ENCODE measurements around the gene USP3.
"Not testable (repeated sequence)": the region's sequence is repeated elsewhere in the genome, so short reads cannot be mapped to it uniquely, and the experiment has no call there.

The USP3 gene

DNA sequence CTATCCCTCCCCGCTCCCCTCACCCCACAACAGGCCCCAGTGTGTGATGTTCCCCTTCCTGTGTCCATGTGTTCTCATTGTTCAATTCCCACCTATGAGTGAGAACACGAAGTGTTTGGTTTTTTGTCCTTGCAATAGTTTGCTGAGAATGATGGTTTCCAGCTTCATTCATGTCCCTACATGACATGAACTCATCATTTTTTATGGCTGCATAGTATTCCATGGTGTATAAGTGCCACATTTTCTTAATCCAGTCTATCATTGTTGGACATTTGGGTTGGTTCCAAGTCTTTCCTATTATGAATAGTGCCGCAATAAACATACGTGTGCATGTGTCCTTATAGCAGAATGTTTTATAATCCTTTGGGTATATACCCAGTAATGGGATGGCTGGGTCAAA, 112.8 kb downstream of the USP3 start:
- not testable (repeated sequence) for DNase-seq

- DNase-seq = not testable (repeated sequence)
These were observed 113.2 kb downstream of the USP3 start for GRCh38 chr15:63617627-63618026.

DNA sequence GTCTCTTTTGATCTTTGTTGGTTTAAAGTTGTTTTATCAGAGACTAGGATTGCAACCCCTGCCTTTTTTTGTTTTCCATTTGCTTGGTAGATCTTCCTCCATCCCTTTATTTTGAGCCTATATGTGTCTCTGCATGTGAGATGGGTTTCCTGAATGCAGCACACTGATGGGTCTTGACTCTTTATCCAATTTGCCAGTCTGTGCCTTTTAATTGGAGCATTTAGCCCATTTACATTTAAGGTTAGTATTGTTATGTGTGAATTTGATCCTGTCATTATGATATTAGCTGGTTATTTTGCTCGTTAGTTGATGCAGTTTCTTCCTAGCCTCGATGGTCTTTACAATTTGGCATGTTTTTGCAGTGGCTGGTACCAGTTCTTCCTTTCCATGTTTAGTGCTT, 116.4 kb downstream of the USP3 start:
- not testable (repeated sequence) for DNase-seq

DNA sequence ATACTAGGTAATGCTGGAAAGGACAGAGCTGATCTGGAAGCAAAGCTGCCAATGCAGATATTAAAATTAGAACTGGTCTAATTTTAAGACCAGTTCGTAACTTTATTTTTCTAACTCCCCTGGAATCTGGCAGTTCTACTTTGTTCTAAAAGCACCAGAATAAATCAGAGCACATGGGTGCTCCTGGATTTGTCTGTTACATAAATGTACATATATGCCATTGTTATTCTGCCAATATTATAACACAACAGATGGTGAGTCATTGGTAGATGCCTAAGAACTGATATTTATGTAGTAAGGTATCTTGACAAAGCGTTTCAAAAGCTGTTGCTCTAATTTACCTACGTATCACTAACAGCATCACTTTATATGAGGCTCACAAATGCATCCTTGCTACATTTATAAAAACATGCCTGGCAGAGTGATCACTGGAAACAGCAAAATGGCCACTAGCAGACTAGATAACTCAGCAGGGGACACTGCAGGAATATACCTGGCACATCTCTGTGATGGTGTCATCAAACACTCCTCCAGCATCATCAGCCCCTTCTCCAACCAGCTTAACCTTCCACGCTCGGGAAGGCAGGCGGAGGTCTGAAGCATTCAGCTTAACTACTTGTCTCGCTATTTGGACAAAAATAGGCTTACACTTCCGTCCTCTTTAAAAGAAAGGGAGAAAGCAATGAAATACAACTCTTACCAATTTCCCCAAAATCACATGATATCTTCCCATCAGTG, 119.0 kb downstream of the USP3 start:
- no peak for DNase-seq

- no peak for DNase-seq
These were observed 122.6 kb downstream of the USP3 start for GRCh38 chr15:63626955-63627354.

DNA sequence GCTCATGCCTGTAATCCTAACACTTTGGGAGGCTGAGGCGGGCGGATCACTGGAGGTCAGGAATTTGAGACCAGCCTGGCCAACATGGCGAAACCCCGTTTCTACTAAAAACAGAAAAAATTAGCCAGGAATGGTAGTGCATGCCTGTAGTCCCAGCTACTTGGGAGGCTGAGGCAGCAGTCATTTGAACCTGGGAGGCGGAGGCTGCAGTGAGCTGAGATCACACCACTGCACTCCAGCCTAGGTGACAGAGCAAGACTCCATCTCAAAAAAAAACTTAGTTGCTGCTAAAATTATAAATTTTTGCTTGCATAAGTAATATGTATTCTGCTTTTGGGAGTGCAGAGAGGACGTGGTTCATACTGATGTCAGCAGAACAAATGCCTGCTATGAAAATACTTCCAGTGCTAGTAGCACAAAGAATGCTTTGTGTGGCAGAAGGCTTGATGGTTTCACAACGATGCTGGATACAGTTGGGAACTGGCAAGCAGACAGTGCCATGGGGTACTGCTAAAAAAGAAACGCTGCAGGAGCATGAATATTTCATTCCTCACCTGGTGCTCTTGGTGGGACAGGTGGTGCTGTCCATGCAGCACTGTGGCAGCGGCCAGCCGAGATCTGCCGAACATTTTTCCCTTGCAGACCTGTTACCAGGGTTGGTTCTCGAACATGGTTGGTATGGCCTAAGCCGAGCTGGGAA, 123.9 kb downstream of the USP3 start:
- no peak for DNase-seq

DNA sequence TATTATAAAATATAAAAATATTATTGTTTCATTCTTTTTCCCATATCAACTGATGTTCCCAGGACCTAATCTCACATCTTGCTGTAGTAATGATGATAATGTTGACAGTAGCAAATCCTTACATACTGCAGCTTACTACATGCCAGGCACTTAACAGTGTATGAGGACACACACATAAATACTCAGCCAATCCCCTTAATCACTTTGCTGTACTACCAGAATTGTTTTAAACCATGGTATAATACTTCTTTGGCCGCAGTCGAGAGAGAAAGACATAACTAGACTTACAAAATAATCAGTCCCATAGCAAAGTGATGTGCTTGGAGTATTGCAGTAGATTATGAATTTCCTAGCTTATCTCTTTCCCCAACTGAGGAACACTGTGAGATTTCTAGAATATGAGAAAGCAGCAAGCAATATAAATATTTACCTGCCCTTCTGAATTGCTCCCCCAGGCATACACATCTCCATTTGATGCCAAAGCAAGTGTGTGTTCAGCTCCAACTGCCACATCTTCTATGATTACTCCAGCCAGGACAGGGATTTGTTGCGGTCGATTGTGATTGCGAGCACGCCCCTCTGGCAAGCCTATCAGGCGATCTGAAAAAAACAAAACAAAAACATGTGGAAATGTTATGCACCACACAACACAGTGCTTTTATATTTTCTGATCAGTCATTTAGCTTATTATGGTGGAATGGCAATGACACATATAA, 125.8 kb downstream of the USP3 start:
- DNase-seq = no peak

GRCh38 chr15:63633312-63633711, 128.9 kb downstream of the USP3 start:
- DNase-seq = no peak

GRCh38 chr15:63634154-63634553, 129.8 kb downstream of the USP3 start:
- DNase-seq = no peak

DNA sequence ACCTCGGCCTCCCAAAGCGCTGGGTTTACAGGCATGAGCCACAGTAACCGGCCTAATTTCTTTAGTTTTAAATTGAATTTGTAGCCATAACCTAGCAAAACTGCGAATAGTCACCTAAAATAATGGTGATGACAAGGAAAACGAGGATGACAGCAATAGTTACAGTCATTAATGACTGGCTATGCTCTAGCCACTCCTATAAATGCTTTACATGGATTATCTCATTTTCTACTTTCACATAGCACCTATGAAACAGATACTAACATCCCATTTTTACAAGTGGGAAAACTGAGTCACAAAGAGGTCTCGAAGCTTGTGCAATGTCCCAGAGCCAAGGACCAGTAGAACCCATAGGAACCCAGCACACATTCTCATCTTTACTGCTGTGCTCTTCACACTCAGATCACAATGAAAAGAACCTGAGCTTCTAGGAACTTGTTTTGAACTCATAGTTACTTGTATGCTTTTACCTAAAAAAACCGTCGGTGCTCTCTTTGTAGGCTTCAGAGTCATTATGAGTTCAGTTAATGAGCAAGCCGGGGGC, 132.2 kb downstream of the USP3 start:
- DNase-seq = no peak

- DNase-seq = no peak
These were observed 134.4 kb downstream of the USP3 start for GRCh38 chr15:63638839-63639238.

GRCh38 chr15:63640146-63640545, 135.8 kb downstream of the USP3 start:
- no peak for DNase-seq

Measured in right forelimb (tissue), 1 donor.